8988T (cell line): Measurements from ENCODE around the gene SLC43A3.
A peak's percentile ranks its signal among the peaks of the same experiment; 100 is the strongest.

Experiments used
- DNase-seq: peaks from one replicate; pipeline ENCODE4 v3.0.0; 2011

Gene SLC43A3

GRCh38 chr11:57426439-57426928 is 437 bp downstream of the SLC43A3 start:
- no peak for DNase-seq

- DNase-seq, result no peak
Observed at GRCh38 chr11:57425565-57426438, 1.1 kb downstream of the SLC43A3 start.

DNA sequence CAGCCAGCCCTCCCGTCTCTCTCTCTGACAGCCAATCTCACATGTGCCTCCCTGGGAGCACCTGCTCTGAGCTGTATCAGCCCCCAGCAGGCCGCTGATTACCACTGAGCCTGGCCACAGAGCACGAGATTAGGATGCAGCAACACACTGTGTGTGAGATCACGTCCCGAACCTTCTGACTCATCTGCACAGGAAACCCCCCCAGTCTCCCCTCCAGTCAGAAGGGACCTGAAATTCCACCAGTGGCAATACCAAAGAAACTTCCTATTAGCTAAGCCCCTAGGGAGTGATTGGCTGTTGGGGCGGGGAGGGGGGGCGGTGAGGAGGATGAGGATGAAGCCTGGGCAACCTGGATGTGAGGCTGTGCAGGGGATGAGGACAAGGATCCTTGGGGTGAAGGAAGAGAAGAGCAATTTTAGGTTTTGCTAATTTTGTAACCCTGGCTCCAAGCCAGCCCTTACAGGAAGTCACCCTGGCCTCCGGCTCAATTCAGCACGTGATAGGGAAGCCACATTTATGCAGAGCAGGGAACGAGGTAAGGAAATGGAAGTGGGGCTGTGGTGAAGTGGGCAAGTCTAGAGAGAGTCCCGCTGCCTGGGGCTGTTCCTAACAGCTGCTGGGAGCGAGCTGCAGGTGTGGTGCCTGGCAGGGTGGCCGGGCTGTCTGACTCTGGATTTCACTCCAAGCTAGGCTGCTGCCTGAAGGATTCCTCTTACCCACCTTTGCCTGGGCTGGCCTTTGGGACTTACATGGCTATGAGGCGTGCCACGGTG is 1.9 kb downstream of the SLC43A3 start:
- DNase-seq, result peak; percentile 40

DNA sequence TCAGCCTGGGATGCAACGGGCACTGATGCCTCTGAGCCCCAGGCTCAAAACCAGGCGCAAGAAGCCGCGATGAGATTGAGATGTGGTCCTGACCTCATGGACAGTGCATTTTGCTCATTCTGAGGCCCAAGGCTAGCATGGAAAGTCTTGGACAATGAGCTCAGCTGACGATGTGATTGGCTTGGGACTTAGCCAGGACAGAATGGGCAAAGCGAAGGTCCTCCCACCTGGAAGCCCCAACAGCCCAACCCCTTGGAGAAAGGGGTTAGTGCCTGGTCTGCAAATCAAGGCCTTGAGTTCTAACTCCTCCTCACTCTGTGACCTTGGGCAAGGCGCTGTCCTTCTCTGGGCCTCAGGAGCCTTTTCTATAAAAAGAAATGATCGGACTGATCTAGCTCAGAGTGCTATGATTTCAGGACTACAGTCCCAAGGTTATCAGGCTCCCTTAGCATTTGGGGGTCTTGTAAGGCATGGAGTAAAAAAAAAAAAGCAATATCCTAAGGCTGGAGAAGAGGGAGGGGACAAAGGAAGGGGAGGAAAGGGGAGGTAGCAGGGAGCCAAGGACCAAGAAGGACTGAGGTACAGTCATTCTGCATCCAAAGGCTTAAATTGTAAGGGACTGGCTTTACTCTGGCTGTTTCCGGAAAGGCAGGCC is 2.7 kb downstream of the SLC43A3 start:
- no peak for DNase-seq

- no peak for DNase-seq
Observed at GRCh38 chr11:57422669-57423068, 4.3 kb downstream of the SLC43A3 start.

- DNase-seq, result no peak
Observed at GRCh38 chr11:57421805-57422204, 5.1 kb downstream of the SLC43A3 start.

DNA sequence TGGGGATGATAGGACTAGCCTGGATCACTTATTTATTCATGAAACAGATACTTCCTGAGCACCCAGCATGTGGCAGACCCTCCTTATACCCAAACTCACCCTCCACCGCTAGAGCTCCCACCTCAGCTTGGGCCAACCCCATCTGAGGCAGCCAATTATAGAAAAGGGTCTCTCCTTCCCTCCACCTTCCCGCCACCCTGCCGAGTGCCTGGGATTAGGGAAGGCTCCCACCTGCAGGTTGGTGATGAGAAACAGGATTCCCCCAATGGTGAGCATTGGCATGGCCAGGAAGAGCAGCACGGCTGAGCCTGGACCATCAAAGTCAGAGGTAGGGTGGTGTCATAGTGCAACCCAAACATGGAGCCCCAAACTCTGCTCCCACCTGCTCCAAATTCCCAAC is 5.9 kb downstream of the SLC43A3 start:
- DNase-seq, result no peak

- DNase-seq, result no peak
Observed at GRCh38 chr11:57419146-57419545, 7.8 kb downstream of the SLC43A3 start.

DNA sequence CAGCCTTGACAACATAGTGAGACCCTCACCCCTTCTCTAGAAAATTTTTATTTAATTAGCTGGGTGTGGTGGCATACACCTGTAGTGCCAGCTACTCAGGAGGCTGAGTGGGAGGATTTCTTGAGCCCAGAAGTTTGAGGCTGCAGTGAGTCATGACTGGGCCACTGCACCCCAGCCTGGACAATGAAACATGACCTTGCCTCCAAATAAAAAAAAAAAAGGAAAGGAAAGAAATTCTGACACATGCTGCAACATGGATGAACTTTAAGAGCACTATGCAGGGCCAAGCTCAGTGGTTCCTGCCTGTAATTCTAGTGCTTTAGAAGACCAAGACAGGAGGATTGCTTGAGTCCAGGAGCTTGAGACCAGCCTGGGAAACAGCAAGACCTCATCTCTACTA is 8.8 kb downstream of the SLC43A3 start:
- DNase-seq, result no peak

DNA sequence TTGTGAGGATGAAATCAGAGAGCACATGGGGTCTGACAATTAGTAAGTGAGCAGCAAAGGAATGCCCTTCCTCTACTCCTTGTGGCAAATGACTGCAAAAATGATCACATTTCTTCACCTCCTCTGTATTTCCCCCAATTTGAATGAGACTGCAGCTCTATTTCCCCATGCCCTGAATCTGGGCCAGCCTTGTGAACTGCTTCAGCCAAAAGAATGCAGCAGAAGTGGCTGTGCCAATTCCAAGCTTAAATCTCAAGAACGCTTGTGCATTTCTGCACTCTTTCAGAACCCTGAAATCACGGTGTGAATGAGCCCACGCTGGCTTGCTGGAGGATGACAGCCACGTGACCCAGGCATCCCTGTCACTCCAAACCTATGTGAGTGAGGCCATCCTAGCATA is 9.9 kb downstream of the SLC43A3 start:
- DNase-seq, result no peak

GRCh38 chr11:57416436-57416835 is 10.5 kb downstream of the SLC43A3 start:
- no peak for DNase-seq

DNA sequence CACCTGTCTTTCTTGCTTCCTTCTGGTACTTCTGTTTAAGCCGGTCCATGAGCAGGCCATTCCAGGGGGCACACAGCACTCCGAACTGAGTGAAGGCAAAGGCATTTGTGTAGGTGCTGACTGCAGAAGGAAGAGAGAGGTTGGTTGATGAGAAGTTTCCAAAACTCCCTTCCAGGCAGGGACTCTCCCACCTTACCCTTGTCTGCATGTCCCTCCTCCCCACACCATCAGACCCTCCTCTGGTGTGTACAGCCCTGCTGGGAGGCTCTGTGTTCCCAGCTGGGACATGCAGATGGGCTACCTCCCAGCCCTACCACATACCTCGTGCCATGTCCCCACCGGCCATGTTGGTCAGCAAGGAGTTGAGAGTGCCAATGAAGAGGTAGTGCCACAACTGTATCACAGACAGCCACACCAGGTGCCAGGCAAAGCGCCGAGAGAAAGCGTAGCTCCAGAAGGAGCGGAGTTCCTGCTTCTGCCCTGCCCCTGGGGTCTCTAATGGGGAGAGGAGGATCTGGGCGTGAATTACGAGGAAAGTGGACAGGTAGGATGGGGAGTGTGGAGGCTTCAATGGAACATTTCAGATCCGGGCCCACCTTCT is 12.2 kb downstream of the SLC43A3 start:
- DNase-seq, result no peak

DNA sequence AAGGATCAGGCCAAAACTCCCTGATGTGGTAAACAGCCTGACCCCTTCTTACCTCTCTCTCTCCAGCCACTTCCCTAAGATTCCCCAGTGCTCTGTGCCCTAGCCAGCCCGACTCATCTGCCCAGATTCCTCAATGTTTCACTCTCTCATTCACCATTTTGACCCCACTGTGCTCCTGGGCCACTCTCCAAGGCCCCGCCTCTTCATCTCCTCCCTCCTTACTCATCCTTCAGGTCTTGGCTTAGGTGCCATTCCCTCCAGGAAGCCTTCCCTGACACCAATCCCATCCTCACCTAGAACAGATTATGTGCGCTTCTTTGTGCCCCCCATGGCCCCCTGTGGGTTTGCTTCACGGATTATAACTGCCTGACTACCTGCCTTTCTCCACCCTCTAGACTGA is 13.2 kb downstream of the SLC43A3 start:
- DNase-seq, result no peak

DNA sequence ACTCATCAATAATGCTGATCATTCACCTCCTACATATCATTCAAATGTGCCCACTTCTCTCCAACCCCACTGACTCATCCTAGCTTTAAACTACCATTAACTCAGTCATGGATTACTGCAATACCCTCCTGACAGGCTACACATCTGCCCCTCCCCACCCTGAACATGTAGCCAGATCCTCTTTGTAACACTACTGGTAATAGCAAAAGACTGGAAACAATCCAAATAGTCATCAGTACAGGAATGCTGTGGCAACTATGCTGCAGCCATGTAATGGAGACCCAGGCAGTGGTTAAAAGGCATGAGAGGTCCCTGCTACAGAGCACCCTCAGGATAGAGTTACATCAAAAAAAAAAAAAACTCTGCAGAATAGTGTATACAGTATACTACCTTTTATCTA is 16.6 kb downstream of the SLC43A3 start:
- DNase-seq, result no peak

GRCh38 chr11:57409321-57410100 is 17.4 kb downstream of the SLC43A3 start:
- no peak for DNase-seq

DNA sequence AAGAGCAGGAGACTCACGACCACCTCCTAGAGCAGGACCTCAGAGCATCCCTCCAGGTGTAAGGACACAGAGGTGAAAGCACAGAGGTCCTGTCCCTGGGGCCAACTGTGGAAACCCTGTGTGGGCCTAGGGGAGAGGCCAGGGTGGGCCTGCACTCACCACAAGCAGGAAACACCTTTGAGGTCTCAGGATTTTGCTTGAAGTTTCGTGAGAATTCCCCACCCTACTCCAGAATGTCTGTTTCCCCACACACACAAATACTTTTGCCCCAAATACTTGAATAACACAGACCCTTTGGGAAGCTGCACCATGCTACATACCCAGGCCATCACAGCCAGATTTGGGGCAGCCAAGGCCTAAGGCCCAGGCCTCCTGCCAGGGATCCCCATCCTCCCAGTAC is 18.1 kb downstream of the SLC43A3 start:
- no peak for DNase-seq

- DNase-seq, result no peak
Observed at GRCh38 chr11:57407941-57408475, 18.9 kb downstream of the SLC43A3 start.

- DNase-seq, result no peak
Observed at GRCh38 chr11:57407010-57407920, 19.7 kb downstream of the SLC43A3 start.

- no peak for DNase-seq
Observed at GRCh38 chr11:57406337-57406904, 20.5 kb downstream of the SLC43A3 start.

DNA sequence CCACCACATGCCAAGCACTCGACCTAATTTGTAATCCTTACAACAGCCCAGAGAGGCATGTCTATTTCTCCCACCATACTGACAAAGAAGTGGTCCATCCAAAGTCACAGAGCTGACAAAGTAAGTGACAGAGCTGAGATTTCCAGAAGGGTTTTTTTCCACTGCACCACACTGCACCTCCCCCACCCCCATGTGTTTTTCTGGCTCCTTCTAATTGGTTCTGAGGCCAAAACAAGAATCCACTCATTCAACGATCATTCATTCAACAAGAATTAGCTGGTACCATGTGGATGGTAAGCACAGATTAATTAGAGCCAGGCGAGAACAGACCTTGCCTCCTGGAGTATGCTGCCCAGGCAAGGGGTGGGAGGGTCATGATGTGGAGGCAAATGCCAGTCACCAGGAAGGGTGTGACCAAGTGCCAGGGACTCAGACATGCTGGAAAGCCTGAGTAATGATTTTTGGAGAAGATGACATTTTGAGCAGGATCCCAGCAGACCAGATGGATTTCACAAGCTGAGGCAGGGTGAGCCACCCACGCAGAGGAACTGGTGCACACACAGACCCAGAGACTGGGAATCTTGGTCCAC is 21.6 kb downstream of the SLC43A3 start:
- DNase-seq, result no peak
